GM23338 (cell line): ENCODE data around the gene SERPING1. TPM values are rescaled to one million over a fixed set of nuclear protein-coding genes. Genes with fewer than 3 reads are reported as not detected.

Source experiments
- ATAC-seq: fragments of 200-7000 bp; cut with Tn5 transposase; 3 replicates; pipeline ENCODE4 v1.9.1; 2020
- DNase-seq: peaks from one replicate; pipeline ENCODE4 v3.0.0-alpha.2; 2015; ENCODE audit warnings: low spot score
- H2AFZ ChIP-seq: fragments of 200-600 bp; sonication (generic); 2 replicates; pipeline ENCODE4 v1.8.0; 2016; ENCODE audit warnings: antibody characterized with exemption, mild to moderate bottlenecking, moderate library complexity
- H3F3A ChIP-seq: fragments of 200-600 bp; sonication (generic); replicated peaks from 2 replicates; pipeline ENCODE4 v1.8.0; 2017; ENCODE audit warnings: antibody characterized with exemption, mixed run types, low read depth
- H3K27ac ChIP-seq: fragments of 200-600 bp; sonication (generic); 2 replicates; pipeline ENCODE4 v1.6.1; 2016; ENCODE audit warnings: low read depth
- H3K27me3 ChIP-seq: fragments of 200-600 bp; sonication (generic); 2 replicates; pipeline ENCODE4 v1.8.0; 2016; ENCODE audit warnings: mild to moderate bottlenecking, mixed run types, moderate library complexity; ENCODE audit not compliant: insufficient read depth
- H3K36me3 ChIP-seq: fragments of 200-600 bp; sonication (generic); 2 replicates; pipeline ENCODE4 v1.8.0; 2016; ENCODE audit warnings: mild to moderate bottlenecking; ENCODE audit not compliant: insufficient read depth
- H3K4me1 ChIP-seq: fragments of 200-600 bp; sonication (generic); 2 replicates; pipeline ENCODE4 v1.8.0; 2016; ENCODE audit warnings: mild to moderate bottlenecking, moderate library complexity; ENCODE audit not compliant: insufficient read depth
- H3K4me2 ChIP-seq: fragments of 200-600 bp; sonication (generic); 2 replicates; pipeline ENCODE4 v1.7.1; 2017; ENCODE audit warnings: mixed run types
- H3K4me3 ChIP-seq: fragments of 200-600 bp; sonication (generic); 2 replicates; pipeline ENCODE4 v1.6.1; 2016; ENCODE audit warnings: mixed run types
- H3K79me2 ChIP-seq: fragments of 200-600 bp; sonication (generic); replicated peaks from 2 replicates; pipeline ENCODE4 v1.8.0; 2017; ENCODE audit warnings: mild to moderate bottlenecking; ENCODE audit not compliant: insufficient read depth
- H3K9me2 ChIP-seq: fragments of 200-600 bp; sonication (generic); 2 replicates; pipeline ENCODE4 v1.8.0; 2017; ENCODE audit not compliant: insufficient read depth
- H4K20me1 ChIP-seq: fragments of 200-600 bp; sonication (generic); replicated peaks from 2 replicates; pipeline ENCODE4 v1.8.0; 2017; ENCODE audit warnings: mild to moderate bottlenecking; ENCODE audit not compliant: insufficient read depth
- H3K27ac Mint-ChIP-seq: 2 replicates; pipeline ENCODE4 v1.8.0; 2020; ENCODE audit warnings: inconsistent platforms, mild to moderate bottlenecking, moderate library complexity, mixed read lengths
- H3K27me3 Mint-ChIP-seq: 3 replicates; pipeline ENCODE4 v1.8.0; 2022; ENCODE audit warnings: low read depth, mild to moderate bottlenecking, moderate library complexity, mixed read lengths, inconsistent platforms; ENCODE audit not compliant: insufficient read depth, poor library complexity
- H3K36me3 Mint-ChIP-seq: 3 replicates; pipeline ENCODE4 v1.8.0; 2021; ENCODE audit warnings: low read depth, mild to moderate bottlenecking, inconsistent platforms, moderate library complexity, mixed read lengths
- H3K4me1 Mint-ChIP-seq: 3 replicates; pipeline ENCODE4 v1.8.0; 2020; ENCODE audit warnings: mild to moderate bottlenecking, inconsistent platforms, mixed read lengths
- H3K4me3 Mint-ChIP-seq: 3 replicates; pipeline ENCODE4 v1.8.0; 2021; ENCODE audit warnings: moderate library complexity, mild to moderate bottlenecking, inconsistent platforms, mixed read lengths
- H3K9me3 Mint-ChIP-seq: 3 replicates; pipeline ENCODE4 v1.8.0; 2020; ENCODE audit warnings: moderate library complexity, mild to moderate bottlenecking, inconsistent platforms, mixed read lengths
- CREB1 ChIP-seq: fragments of 250-450 bp; sonication (Bioruptor Pico); IDR thresholded peaks from 2 replicates; pipeline ENCODE4 v1.5.0; 2020; ENCODE audit warnings: low read depth, mild to moderate bottlenecking, moderate library complexity
- ETS1 ChIP-seq: IDR thresholded peaks from 2 replicates; pipeline ENCODE4 v1.6.1; 2016; ENCODE audit warnings: antibody characterized with exemption
- EZH2 ChIP-seq: fragments of 200-600 bp; sonication (generic); IDR thresholded peaks from one replicate; pipeline ENCODE4 v1.8.0; 2017; ENCODE audit warnings: antibody characterized with exemption, mild to moderate bottlenecking, low read depth; ENCODE audit not compliant: unreplicated experiment
- NANOG ChIP-seq: IDR thresholded peaks from 2 replicates; pipeline ENCODE4 v1.6.1; 2016; ENCODE audit warnings: antibody characterized with exemption, borderline replicate concordance
- STAT1 ChIP-seq: IDR thresholded peaks from one replicate; pipeline ENCODE4 v1.6.1; 2016; ENCODE audit warnings: antibody characterized with exemption; ENCODE audit not compliant: unreplicated experiment
- polyA plus RNA-seq: library from polyadenylated mRNA; unstranded; fragments of >200 nt; fragmentation: Nextera tagmentation; extraction: Ambion mirVana; gene quantifications from 2 replicates; pipeline ENCODE4 v1.2.1, GENCODE V29; 2016
- total RNA-seq: library from RNA; depleted of rRNA; stranded (reverse); fragments of >200 nt; shearing (Covaris generic); gene quantifications from 2 replicates; pipeline ENCODE4 v1.2.3, GENCODE V29; 2014
- TF ChIP-seq, protein P1 (sequence below): fragments of 250-450 bp; sonication (Bioruptor Pico); IDR thresholded peaks from 2 replicates; pipeline ENCODE4 v1.5.0; 2020; ENCODE audit warnings: mild to moderate bottlenecking, moderate library complexity
- TF ChIP-seq, protein P2 (sequence below), 2 experiments: fragments of 200-600 bp in 1 of 2; sonication (generic) in 1 of 2; conservative IDR thresholded peaks; 2 replicates each; pipeline versions ENCODE4 v1.5.1 to v1.6.1; 2016 to 2017; ENCODE audit warnings: antibody characterized with exemption in 2 of 2, low read depth in 2 of 2, mild to moderate bottlenecking in 2 of 2, moderate library complexity in 1 of 2

Gene SERPING1
- total and polyA plus RNA-seq, 2 experiments from 2014 or later: 42.3 to 54.7 TPM

- TF ChIP-seq, protein P1, sequence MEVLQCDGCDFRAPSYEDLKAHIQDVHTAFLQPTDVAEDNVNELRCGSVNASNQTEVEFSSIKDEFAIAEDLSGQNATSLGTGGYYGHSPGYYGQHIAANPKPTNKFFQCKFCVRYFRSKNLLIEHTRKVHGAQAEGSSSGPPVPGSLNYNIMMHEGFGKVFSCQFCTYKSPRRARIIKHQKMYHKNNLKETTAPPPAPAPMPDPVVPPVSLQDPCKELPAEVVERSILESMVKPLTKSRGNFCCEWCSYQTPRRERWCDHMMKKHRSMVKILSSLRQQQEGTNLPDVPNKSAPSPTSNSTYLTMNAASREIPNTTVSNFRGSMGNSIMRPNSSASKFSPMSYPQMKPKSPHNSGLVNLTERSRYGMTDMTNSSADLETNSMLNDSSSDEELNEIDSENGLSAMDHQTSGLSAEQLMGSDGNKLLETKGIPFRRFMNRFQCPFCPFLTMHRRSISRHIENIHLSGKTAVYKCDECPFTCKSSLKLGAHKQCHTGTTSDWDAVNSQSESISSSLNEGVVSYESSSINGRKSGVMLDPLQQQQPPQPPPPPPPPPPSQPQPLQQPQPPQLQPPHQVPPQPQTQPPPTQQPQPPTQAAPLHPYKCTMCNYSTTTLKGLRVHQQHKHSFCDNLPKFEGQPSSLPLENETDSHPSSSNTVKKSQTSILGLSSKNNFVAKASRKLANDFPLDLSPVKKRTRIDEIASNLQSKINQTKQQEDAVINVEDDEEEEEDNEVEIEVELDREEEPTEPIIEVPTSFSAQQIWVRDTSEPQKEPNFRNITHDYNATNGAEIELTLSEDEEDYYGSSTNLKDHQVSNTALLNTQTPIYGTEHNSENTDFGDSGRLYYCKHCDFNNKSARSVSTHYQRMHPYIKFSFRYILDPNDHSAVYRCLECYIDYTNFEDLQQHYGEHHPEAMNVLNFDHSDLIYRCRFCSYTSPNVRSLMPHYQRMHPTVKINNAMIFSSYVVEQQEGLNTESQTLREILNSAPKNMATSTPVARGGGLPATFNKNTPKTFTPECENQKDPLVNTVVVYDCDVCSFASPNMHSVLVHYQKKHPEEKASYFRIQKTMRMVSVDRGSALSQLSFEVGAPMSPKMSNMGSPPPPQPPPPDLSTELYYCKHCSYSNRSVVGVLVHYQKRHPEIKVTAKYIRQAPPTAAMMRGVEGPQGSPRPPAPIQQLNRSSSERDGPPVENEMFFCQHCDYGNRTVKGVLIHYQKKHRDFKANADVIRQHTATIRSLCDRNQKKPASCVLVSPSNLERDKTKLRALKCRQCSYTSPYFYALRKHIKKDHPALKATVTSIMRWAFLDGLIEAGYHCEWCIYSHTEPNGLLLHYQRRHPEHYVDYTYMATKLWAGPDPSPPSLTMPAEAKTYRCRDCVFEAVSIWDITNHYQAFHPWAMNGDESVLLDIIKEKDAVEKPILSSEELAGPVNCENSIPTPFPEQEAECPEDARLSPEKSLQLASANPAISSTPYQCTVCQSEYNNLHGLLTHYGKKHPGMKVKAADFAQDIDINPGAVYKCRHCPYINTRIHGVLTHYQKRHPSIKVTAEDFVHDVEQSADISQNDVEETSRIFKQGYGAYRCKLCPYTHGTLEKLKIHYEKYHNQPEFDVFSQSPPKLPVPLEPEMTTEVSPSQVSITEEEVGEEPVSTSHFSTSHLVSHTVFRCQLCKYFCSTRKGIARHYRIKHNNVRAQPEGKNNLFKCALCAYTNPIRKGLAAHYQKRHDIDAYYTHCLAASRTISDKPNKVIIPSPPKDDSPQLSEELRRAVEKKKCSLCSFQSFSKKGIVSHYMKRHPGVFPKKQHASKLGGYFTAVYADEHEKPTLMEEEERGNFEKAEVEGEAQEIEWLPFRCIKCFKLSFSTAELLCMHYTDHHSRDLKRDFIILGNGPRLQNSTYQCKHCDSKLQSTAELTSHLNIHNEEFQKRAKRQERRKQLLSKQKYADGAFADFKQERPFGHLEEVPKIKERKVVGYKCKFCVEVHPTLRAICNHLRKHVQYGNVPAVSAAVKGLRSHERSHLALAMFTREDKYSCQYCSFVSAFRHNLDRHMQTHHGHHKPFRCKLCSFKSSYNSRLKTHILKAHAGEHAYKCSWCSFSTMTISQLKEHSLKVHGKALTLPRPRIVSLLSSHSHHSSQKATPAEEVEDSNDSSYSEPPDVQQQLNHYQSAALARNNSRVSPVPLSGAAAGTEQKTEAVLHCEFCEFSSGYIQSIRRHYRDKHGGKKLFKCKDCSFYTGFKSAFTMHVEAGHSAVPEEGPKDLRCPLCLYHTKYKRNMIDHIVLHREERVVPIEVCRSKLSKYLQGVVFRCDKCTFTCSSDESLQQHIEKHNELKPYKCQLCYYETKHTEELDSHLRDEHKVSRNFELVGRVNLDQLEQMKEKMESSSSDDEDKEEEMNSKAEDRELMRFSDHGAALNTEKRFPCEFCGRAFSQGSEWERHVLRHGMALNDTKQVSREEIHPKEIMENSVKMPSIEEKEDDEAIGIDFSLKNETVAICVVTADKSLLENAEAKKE: no peak
- TF ChIP-seq NANOG (no peak), CREB1 (CRISPR knock-in tag) (no peak), EZH2 (no peak), STAT1 (no peak), ETS1 (no peak)
Observed at GRCh38 chr11:57552479-57552878, 45.0 kb upstream of the SERPING1 start (continued).

- H2AFZ ChIP-seq: no peak overlapping the region
- no peak overlapping the region for H3K4me3 Mint-ChIP-seq
- no peak overlapping the region for H3K27ac Mint-ChIP-seq
- H3K9me2 ChIP-seq: no peaks in the 10 kb centered on the region
- ATAC-seq (no peak), DNase-seq (no peak)
- H3K79me2 ChIP-seq: no peaks in the 10 kb centered on the region
- H3K27me3 Mint-ChIP-seq: peaks cover 2% of the 10 kb centered on the region
- H3K36me3 ChIP-seq: no peaks in the 10 kb centered on the region; the same call in 1 of the 2 replicates
- no peaks in the 10 kb centered on the region for H3F3A ChIP-seq
- H3K4me1 ChIP-seq: no peaks in the 10 kb centered on the region
- no peaks in the 10 kb centered on the region for H3K9me3 Mint-ChIP-seq
- H3K4me1 Mint-ChIP-seq: peaks cover 10% of the 10 kb centered on the region; the same call in 2 of the 3 replicates
- no peaks in the 10 kb centered on the region for H4K20me1 ChIP-seq
- no peak overlapping the region for H3K27ac ChIP-seq
- H3K36me3 Mint-ChIP-seq: peaks cover 70% of the 10 kb centered on the region
- no peaks in the 10 kb centered on the region for H3K27me3 ChIP-seq
- H3K4me2 ChIP-seq: no peak overlapping the region
- H3K4me3 ChIP-seq: no peak overlapping the region
- TF ChIP-seq, protein P2, sequence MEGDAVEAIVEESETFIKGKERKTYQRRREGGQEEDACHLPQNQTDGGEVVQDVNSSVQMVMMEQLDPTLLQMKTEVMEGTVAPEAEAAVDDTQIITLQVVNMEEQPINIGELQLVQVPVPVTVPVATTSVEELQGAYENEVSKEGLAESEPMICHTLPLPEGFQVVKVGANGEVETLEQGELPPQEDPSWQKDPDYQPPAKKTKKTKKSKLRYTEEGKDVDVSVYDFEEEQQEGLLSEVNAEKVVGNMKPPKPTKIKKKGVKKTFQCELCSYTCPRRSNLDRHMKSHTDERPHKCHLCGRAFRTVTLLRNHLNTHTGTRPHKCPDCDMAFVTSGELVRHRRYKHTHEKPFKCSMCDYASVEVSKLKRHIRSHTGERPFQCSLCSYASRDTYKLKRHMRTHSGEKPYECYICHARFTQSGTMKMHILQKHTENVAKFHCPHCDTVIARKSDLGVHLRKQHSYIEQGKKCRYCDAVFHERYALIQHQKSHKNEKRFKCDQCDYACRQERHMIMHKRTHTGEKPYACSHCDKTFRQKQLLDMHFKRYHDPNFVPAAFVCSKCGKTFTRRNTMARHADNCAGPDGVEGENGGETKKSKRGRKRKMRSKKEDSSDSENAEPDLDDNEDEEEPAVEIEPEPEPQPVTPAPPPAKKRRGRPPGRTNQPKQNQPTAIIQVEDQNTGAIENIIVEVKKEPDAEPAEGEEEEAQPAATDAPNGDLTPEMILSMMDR (conservative IDR thresholded peaks at IDR 0.05; ENCODE audit: low read depth in 2 of 2): no peak
- TF ChIP-seq, protein P1: no peak
Observed at GRCh38 chr11:57555393-57555792, 42.1 kb upstream of the SERPING1 start.
